IMR-90 (cell line): ENCODE measurements around the gene NFKBIE. TPM values are rescaled to one million over a fixed set of nuclear protein-coding genes. Genes with fewer than 3 reads are reported as not detected.
A peak's percentile ranks its signal among the peaks of the same experiment; 100 is the strongest.

Source experiments
- ATAC-seq: fragments of 200-7000 bp; cut with Tn5 transposase; 2 replicates; pipeline ENCODE4 v1.9.1; 2020; ENCODE audit warnings: low read depth, mild to moderate bottlenecking, moderate library complexity
- BruUV-seq: library from RNA; stranded (reverse); fragments of 400-500 nt; replicated peaks from 2 replicates; lab custom pipeline; 2021; lab: Mats Ljungman, UMichigan
- CTCF ChIA-PET: fragments of 300-600 bp; formaldehyde crosslinking; extraction: SDS; loops from one replicate; lab custom pipeline; 2021; ENCODE audit warnings: antibody characterized with exemption; lab: Yijun Ruan, JAX
- POLR2A ChIA-PET: fragments of 300-600 bp; sonication (Branson Sonifier 250); formaldehyde crosslinking; loops from one replicate; lab custom pipeline; 2022; ENCODE audit warnings: antibody characterized with exemption; ENCODE audit not compliant: unreplicated experiment; lab: Charles Lee
- DNase-seq: peaks from one replicate; pipeline ENCODE4 v3.0.0; 2013
- H2AFZ ChIP-seq: replicated peaks from 2 replicates; pipeline ENCODE3; 2013; ENCODE audit warnings: low read length, mild to moderate bottlenecking; ENCODE audit not compliant: poor library complexity
- H2AK5ac ChIP-seq: 2 replicates; pipeline ENCODE4 v1.6.1; 2013; ENCODE audit warnings: low read depth, low read length, inconsistent platforms
- H2AK9ac ChIP-seq: replicated peaks from 2 replicates; pipeline ENCODE3; 2013; ENCODE audit warnings: mild to moderate bottlenecking, low read depth, low read length, moderate library complexity; ENCODE audit not compliant: poor library complexity
- H2BK120ac ChIP-seq: 2 replicates; pipeline ENCODE4 v1.6.1; 2013; ENCODE audit warnings: low read depth, low read length, inconsistent platforms
- H2BK15ac ChIP-seq: 3 replicates; pipeline ENCODE4 v1.6.1; 2013; ENCODE audit warnings: low read depth, low read length, inconsistent platforms
- H2BK20ac ChIP-seq: 2 replicates; pipeline ENCODE4 v1.6.1; 2013; ENCODE audit warnings: low read depth, mild to moderate bottlenecking, inconsistent platforms, low read length, moderate library complexity
- H2BK5ac ChIP-seq: 2 replicates; pipeline ENCODE4 v1.6.1; 2013; ENCODE audit warnings: mild to moderate bottlenecking, low read depth, low read length, inconsistent platforms; ENCODE audit not compliant: poor library complexity, severe bottlenecking
- H3K14ac ChIP-seq: replicated peaks from 2 replicates; pipeline ENCODE4 v1.6.1; 2013; ENCODE audit warnings: low read depth, low read length, inconsistent platforms
- H3K18ac ChIP-seq: 2 replicates; pipeline ENCODE4 v1.6.1; 2013; ENCODE audit warnings: low read depth, low read length, control low read depth
- H3K23ac ChIP-seq: 2 replicates; pipeline ENCODE4 v1.6.1; 2013; ENCODE audit warnings: low read depth, low read length, inconsistent platforms
- H3K27ac ChIP-seq: 2 replicates; pipeline ENCODE4 v1.5.1; 2013; ENCODE audit warnings: mild to moderate bottlenecking, control low read depth, low read length; ENCODE audit not compliant: insufficient read depth
- H3K27me3 ChIP-seq: 2 replicates; pipeline ENCODE4 v1.6.1; 2013; ENCODE audit warnings: low read length; ENCODE audit not compliant: control insufficient read depth, insufficient read depth
- H3K36me3 ChIP-seq: 2 replicates; pipeline ENCODE4 v1.6.1; 2013; ENCODE audit warnings: low read length, mixed read lengths; ENCODE audit not compliant: control insufficient read depth, insufficient read depth
- H3K4ac ChIP-seq: 2 replicates; pipeline ENCODE4 v1.6.1; 2013; ENCODE audit warnings: low read depth, low read length, inconsistent platforms
- H3K4me1 ChIP-seq: 2 replicates; pipeline ENCODE4 v1.6.1; 2013; ENCODE audit warnings: low read length, mixed read lengths; ENCODE audit not compliant: control insufficient read depth, insufficient read depth
- H3K4me2 ChIP-seq: 2 replicates; pipeline ENCODE4 v1.6.1; 2013; ENCODE audit warnings: low read depth, mild to moderate bottlenecking, control low read depth, low read length, moderate library complexity
- H3K4me3 ChIP-seq: 2 replicates; pipeline ENCODE4 v1.5.1; 2013; ENCODE audit warnings: low read depth, mild to moderate bottlenecking, control low read depth, low read length, moderate library complexity; ENCODE audit not compliant: insufficient read depth
- H3K56ac ChIP-seq: 2 replicates; pipeline ENCODE4 v1.6.1; 2013; ENCODE audit warnings: low read length, inconsistent platforms; ENCODE audit not compliant: insufficient read depth; ENCODE audit errors: extremely low read depth
- H3K79me1 ChIP-seq, 2 experiments: 2 replicates each; pipeline ENCODE4 v1.6.1; 2013; ENCODE audit warnings: low read length in 2 of 2, inconsistent platforms in 1 of 2, low read depth in 1 of 2
- H3K9ac ChIP-seq: 2 replicates; pipeline ENCODE4 v1.6.1; 2013; ENCODE audit warnings: low read depth, low read length, control low read depth
- H3K9me1 ChIP-seq: 2 replicates; pipeline ENCODE4 v1.6.1; 2013; ENCODE audit warnings: low read length, inconsistent platforms; ENCODE audit not compliant: insufficient read depth
- H3K9me3 ChIP-seq: 2 replicates; pipeline ENCODE4 v1.6.1; 2013; ENCODE audit warnings: low read length; ENCODE audit not compliant: control insufficient read depth, insufficient read depth
- H4K20me1 ChIP-seq: 2 replicates; pipeline ENCODE4 v1.6.1; 2013; ENCODE audit warnings: low read length, inconsistent platforms; ENCODE audit not compliant: insufficient read depth
- H4K5ac ChIP-seq: 2 replicates; pipeline ENCODE4 v1.6.1; 2013; ENCODE audit warnings: mild to moderate bottlenecking, low read depth, low read length, control low read depth
- H4K8ac ChIP-seq, 2 experiments: 2 replicates each; pipeline ENCODE4 v1.6.1; 2013; ENCODE audit warnings: low read depth in 2 of 2, low read length in 2 of 2, control low read depth in 1 of 2, inconsistent platforms in 1 of 2
- H4K91ac ChIP-seq: 2 replicates; pipeline ENCODE4 v1.6.1; 2013; ENCODE audit warnings: low read depth, low read length, inconsistent platforms; ENCODE audit not compliant: insufficient read depth
- BHLHE40 ChIP-seq: fragments of 150-350 bp; IDR thresholded peaks from 2 replicates; pipeline ENCODE4 v1.6.1; 2016; ENCODE audit warnings: mild to moderate bottlenecking, low read depth, low read length
- CEBPB ChIP-seq: IDR thresholded peaks from 2 replicates; pipeline ENCODE4 v1.6.1; 2012; ENCODE audit warnings: low read depth, low read length, improper control_type of control experiment
- CHD1 ChIP-seq: IDR thresholded peaks from 2 replicates; pipeline ENCODE4 v1.6.1; 2012; ENCODE audit warnings: low read depth, low read length, improper control_type of control experiment
- FOS ChIP-seq: fragments of 150-350 bp; IDR thresholded peaks from 2 replicates; pipeline ENCODE4 v1.6.1; 2016; ENCODE audit warnings: low read depth, low read length
- MAFK ChIP-seq: IDR thresholded peaks from 2 replicates; pipeline ENCODE4 v1.6.1; 2012; ENCODE audit warnings: low read depth, low read length, improper control_type of control experiment
- MAZ ChIP-seq: IDR thresholded peaks from 2 replicates; pipeline ENCODE4 v1.6.1; 2012; ENCODE audit warnings: low read depth, mild to moderate bottlenecking, low read length, improper control_type of control experiment, moderate library complexity, borderline replicate concordance
- POLR2A ChIP-seq: IDR thresholded peaks from 2 replicates; pipeline ENCODE4 v1.6.1; 2012; ENCODE audit warnings: mild to moderate bottlenecking, low read depth, low read length
- RCOR1 ChIP-seq: IDR thresholded peaks from 2 replicates; pipeline ENCODE4 v1.6.1; 2012; ENCODE audit warnings: mild to moderate bottlenecking, low read length, improper control_type of control experiment; ENCODE audit not compliant: insufficient replicate concordance
- SMC3 ChIP-seq: fragments of 150-350 bp; IDR thresholded peaks from 2 replicates; pipeline ENCODE4 v1.6.1; 2016; ENCODE audit warnings: low read depth, mild to moderate bottlenecking, antibody characterized with exemption, low read length, moderate library complexity
- WGBS, 2 experiments: methylation state at CpG; one replicate each; pipeline versions ENCODE4 v1.1.5 to v1.1.7; 2013; ENCODE audit warnings: missing lambda C conversion rate in 2 of 2; ENCODE audit not compliant: insufficient read length in 1 of 2; ENCODE audit errors: extremely low coverage in 2 of 2; 5-methylcytosine and 5-hydroxymethylcytosine counted together
- dilution Hi-C: fragments of 300-500 bp; cut with HindIII; formaldehyde crosslinking; loops from one replicate; pipeline ENCODE4 v1.14.3; 2018; ENCODE audit warnings: low sequenced_read_pairs; ENCODE audit not compliant: unreplicated experiment
- in situ Hi-C: fragments of 300-500 bp; cut with MboI; formaldehyde crosslinking; loops from 3 replicates; pipeline ENCODE4 v1.14.3; 2019; ENCODE audit warnings: low sequenced_read_pairs, inconsistent platforms, mixed read lengths
- intact Hi-C: fragments of 100-400 bp; cut with micrococcal nuclease; formaldehyde crosslinking; loops from 2 replicates; pipeline ENCODE4 v1.10.0; 2022
- polyA plus RNA-seq, 3 experiments: library from polyadenylated mRNA; depleted of rRNA; stranded (reverse); fragments of >200 nt; gene quantifications; 2 replicates each; pipeline ENCODE4 v1.2.3, GENCODE V29; 2012; ENCODE audit warnings: low replicate concordance in 1 of 3
- total RNA-seq: library from RNA; depleted of rRNA; stranded (reverse); fragments of >200 nt; gene quantifications from 2 replicates; pipeline ENCODE4 v1.2.3, GENCODE V29; 2012
- TF ChIP-seq, protein P1 (sequence below): fragments of 150-350 bp; IDR thresholded peaks from 2 replicates; pipeline ENCODE4 v1.6.1; 2016; ENCODE audit warnings: low read depth, mild to moderate bottlenecking, low read length, moderate library complexity, borderline replicate concordance
- TF ChIP-seq, protein P2 (sequence below): conservative IDR thresholded peaks from 2 replicates; pipeline ENCODE4 v1.5.1; 2012; ENCODE audit warnings: mild to moderate bottlenecking, low read depth, low read length, improper control_type of control experiment

Gene NFKBIE
- total and polyA plus RNA-seq, 2 of the 4 experiments (the other 2 are of a cell fraction), result 7.9 to 13.0 TPM

DNA sequence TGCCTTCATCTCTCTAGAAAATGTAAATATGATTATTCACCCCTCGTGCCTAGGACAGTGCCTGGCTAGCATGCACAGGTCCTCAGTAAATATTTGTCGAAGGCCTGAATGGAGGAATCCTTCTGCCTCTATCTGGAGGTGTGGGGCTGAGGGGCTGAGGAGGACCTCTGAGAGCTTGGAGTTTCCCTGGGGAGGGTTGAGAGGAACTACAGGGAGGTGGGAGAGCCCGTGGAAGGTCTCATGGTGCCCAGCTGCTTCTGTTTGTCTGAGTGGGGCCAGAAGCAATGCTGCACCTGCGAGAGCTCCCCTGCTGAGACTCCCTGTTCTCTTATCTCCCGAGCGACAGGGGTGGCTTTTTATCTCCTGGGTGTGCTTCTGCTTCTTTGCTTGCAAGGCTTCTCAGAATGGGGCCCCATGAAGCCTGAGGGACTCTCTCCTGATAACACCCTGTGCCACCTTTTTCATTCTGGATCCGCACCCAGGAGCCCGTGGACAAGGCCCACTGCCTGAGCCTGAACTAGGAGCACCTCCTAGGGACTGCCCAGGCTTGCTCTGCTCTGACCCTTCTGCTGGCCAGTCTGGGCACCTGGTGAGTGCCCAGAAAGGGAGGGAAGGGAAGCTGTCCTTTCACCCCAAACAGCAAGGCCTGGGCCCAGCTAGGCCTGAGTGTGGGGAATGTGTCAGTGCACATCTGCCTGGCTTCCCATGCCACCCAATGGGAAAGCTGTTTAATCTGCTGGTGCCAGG lies 39.6 kb downstream of the NFKBIE start:
- POLR2A ChIA-PET, result no interaction called here
- H3K36me3 ChIP-seq, result no peaks in the 10 kb centered on the region
- H3K79me1 ChIP-seq, result peaks cover 0 to 8% of the 10 kb centered on the region in 2 experiments; a peak in 1 of 4 replicates
- no peak overlapping the region for H3K4me3 ChIP-seq
- H3K27me3 ChIP-seq, result no peaks in the 10 kb centered on the region
- H3K23ac ChIP-seq, result no peak overlapping the region
- CTCF ChIA-PET, result no interaction called here
- no peak overlapping the region for H4K5ac ChIP-seq
- no peaks in the 10 kb centered on the region for H4K20me1 ChIP-seq
- H3K4me2 ChIP-seq, result no peak overlapping the region
- H4K91ac ChIP-seq, result no peak overlapping the region
- H2AK9ac ChIP-seq, result peak overlapping the region; percentile 23
- H3K56ac ChIP-seq, result no peak overlapping the region
- no peak overlapping the region for H4K8ac ChIP-seq
- H3K14ac ChIP-seq, result no peak overlapping the region
- WGBS, 2 experiments, result 100% methylated on average over 2 of the region's 8 CpGs; no CpG with 5 or more reads in 1 of the 2 experiments
- no peaks in the 10 kb centered on the region for H3K9me3 ChIP-seq
- ATAC-seq, result no peak
- BruUV-seq, result no TSS peak
- intact Hi-C loops (no loop called here), in situ Hi-C loops (no loop called here), dilution Hi-C loops (no loop called here)
- no peak overlapping the region for H2BK15ac ChIP-seq
- H2BK20ac ChIP-seq, result no peak overlapping the region
- peaks cover 16% of the 10 kb centered on the region for H3K4me1 ChIP-seq
- H2BK120ac ChIP-seq, result no peak overlapping the region
- no peak overlapping the region for H3K9ac ChIP-seq
- no peak overlapping the region for H3K18ac ChIP-seq
- DNase-seq, result no peak
- H3K27ac ChIP-seq, result no peak overlapping the region
- H2AFZ ChIP-seq, result no peak overlapping the region
- H2BK5ac ChIP-seq, result no peak overlapping the region
- no peak overlapping the region for H3K4ac ChIP-seq
- H3K9me1 ChIP-seq, result no peaks in the 10 kb centered on the region; the same call in 1 of the 2 replicates
- TF ChIP-seq, protein P1, sequence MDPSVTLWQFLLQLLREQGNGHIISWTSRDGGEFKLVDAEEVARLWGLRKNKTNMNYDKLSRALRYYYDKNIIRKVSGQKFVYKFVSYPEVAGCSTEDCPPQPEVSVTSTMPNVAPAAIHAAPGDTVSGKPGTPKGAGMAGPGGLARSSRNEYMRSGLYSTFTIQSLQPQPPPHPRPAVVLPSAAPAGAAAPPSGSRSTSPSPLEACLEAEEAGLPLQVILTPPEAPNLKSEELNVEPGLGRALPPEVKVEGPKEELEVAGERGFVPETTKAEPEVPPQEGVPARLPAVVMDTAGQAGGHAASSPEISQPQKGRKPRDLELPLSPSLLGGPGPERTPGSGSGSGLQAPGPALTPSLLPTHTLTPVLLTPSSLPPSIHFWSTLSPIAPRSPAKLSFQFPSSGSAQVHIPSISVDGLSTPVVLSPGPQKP, result no peak
- TF ChIP-seq BHLHE40 (no peak), POLR2A (no peak), MAFK (no peak), RCOR1 (no peak), CEBPB (no peak), MAZ (no peak), SMC3 (no peak), FOS (no peak), CHD1 (no peak)
- TF ChIP-seq, protein P2, sequence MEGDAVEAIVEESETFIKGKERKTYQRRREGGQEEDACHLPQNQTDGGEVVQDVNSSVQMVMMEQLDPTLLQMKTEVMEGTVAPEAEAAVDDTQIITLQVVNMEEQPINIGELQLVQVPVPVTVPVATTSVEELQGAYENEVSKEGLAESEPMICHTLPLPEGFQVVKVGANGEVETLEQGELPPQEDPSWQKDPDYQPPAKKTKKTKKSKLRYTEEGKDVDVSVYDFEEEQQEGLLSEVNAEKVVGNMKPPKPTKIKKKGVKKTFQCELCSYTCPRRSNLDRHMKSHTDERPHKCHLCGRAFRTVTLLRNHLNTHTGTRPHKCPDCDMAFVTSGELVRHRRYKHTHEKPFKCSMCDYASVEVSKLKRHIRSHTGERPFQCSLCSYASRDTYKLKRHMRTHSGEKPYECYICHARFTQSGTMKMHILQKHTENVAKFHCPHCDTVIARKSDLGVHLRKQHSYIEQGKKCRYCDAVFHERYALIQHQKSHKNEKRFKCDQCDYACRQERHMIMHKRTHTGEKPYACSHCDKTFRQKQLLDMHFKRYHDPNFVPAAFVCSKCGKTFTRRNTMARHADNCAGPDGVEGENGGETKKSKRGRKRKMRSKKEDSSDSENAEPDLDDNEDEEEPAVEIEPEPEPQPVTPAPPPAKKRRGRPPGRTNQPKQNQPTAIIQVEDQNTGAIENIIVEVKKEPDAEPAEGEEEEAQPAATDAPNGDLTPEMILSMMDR, result no peak
- H2AK5ac ChIP-seq, result no peak overlapping the region
